HCT116 (cell line): ENCODE measurements around the gene KIF26A.

Experiments used
- TF ChIP-seq, protein P1 (sequence below): IDR thresholded peaks from 2 replicates; pipeline ENCODE4 v1.6.1; 2012; ENCODE audit warnings: low read depth
- TF ChIP-seq, protein P2 (sequence below), 3 experiments: fragments of 200-600 bp in 1 of 3; sonication (generic) in 1 of 3; IDR thresholded peaks in 2 of 3; conservative IDR thresholded peaks in 1 of 3; 2 replicates each; pipeline ENCODE4 v1.5.1; 2012 to 2017; ENCODE audit warnings: low read depth in 2 of 3, low read length in 2 of 3, antibody characterized with exemption in 1 of 3, borderline replicate concordance in 1 of 3, control low read depth in 1 of 3, mild to moderate bottlenecking in 1 of 3, mixed read lengths in 1 of 3, mixed run types in 1 of 3, moderate library complexity in 1 of 3; ENCODE audit not compliant: insufficient read depth in 1 of 3

DNA sequence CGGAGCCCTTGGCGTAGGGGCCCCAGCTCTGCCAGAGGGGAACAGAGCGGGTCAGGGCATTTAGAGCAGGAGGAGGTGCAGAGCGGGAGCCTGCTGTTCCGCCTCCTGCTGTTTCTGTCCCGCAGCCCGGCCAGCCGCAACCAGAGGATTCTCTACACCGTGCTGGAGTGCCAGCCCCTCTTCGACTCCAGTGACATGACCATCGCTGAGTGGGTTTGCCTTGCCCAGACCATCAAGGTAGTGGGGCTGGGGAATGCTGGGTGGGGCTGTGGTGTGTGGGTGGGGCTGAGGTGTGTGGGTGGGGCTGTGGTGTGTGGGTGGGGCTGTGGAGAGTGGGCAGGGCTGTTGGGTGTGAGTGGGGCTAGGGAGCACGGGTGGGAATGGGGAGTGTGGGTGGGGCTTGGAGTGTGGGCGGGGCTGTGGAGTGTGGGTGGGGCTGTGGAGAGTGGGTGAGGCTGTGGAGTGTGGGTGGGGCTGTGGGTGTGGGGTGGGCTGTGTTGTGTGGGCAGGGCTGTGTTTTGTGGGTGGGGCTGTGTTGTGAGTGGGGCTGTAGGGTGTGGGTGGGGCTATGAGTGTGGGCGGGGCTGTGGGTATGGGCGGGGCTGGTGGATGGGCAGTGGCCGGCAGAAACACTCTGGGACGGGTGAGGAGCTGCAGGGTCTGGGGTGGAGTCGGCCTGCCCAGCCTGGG is 44.9 kb upstream of the KIF26A start:
- TF ChIP-seq, protein P1, sequence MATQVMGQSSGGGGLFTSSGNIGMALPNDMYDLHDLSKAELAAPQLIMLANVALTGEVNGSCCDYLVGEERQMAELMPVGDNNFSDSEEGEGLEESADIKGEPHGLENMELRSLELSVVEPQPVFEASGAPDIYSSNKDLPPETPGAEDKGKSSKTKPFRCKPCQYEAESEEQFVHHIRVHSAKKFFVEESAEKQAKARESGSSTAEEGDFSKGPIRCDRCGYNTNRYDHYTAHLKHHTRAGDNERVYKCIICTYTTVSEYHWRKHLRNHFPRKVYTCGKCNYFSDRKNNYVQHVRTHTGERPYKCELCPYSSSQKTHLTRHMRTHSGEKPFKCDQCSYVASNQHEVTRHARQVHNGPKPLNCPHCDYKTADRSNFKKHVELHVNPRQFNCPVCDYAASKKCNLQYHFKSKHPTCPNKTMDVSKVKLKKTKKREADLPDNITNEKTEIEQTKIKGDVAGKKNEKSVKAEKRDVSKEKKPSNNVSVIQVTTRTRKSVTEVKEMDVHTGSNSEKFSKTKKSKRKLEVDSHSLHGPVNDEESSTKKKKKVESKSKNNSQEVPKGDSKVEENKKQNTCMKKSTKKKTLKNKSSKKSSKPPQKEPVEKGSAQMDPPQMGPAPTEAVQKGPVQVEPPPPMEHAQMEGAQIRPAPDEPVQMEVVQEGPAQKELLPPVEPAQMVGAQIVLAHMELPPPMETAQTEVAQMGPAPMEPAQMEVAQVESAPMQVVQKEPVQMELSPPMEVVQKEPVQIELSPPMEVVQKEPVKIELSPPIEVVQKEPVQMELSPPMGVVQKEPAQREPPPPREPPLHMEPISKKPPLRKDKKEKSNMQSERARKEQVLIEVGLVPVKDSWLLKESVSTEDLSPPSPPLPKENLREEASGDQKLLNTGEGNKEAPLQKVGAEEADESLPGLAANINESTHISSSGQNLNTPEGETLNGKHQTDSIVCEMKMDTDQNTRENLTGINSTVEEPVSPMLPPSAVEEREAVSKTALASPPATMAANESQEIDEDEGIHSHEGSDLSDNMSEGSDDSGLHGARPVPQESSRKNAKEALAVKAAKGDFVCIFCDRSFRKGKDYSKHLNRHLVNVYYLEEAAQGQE: no peak
- TF ChIP-seq, protein P2, sequence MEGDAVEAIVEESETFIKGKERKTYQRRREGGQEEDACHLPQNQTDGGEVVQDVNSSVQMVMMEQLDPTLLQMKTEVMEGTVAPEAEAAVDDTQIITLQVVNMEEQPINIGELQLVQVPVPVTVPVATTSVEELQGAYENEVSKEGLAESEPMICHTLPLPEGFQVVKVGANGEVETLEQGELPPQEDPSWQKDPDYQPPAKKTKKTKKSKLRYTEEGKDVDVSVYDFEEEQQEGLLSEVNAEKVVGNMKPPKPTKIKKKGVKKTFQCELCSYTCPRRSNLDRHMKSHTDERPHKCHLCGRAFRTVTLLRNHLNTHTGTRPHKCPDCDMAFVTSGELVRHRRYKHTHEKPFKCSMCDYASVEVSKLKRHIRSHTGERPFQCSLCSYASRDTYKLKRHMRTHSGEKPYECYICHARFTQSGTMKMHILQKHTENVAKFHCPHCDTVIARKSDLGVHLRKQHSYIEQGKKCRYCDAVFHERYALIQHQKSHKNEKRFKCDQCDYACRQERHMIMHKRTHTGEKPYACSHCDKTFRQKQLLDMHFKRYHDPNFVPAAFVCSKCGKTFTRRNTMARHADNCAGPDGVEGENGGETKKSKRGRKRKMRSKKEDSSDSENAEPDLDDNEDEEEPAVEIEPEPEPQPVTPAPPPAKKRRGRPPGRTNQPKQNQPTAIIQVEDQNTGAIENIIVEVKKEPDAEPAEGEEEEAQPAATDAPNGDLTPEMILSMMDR (IDR thresholded peaks at IDR 0.05 in 2 of 3, conservative IDR thresholded peaks at IDR 0.05 in 1 of 3; ENCODE audit: borderline replicate concordance in 1 of 3, insufficient read depth in 1 of 3, low read depth in 2 of 3, low read length in 2 of 3): no peak
